CD4-positive, alpha-beta T cell treated with Interleukin-21 for 1 hour (primary cell): Measurements from ENCODE around the gene PRIM2.
"Not testable (repeated sequence)": the region's sequence is repeated elsewhere in the genome, so short reads cannot be mapped to it uniquely, and the experiment has no call there.

ENCODE experiments used
- DNase-seq: peaks from one replicate; pipeline ENCODE4 v3.0.0-alpha.2; 2020

The PRIM2 gene

GRCh38 chr6:57317060-57317943, at the start of gene PRIM2:
Gene PRIM2, plus strand, starts transcription at chr6:57317630. Its CDS starts 816 bp downstream, at chr6:57318446.
- DNase-seq, result peak; percentile 83

GRCh38 chr6:57268294-57268640, 49.2 kb upstream of the PRIM2 start:
- no peak for DNase-seq

GRCh38 chr6:57274113-57274824, 43.2 kb upstream of the PRIM2 start:
- DNase-seq, result not testable (repeated sequence)

GRCh38 chr6:57275384-57275783, 42.0 kb upstream of the PRIM2 start:
- DNase-seq, result no peak

GRCh38 chr6:57276946-57277345, 40.5 kb upstream of the PRIM2 start:
- DNase-seq, result no peak

GRCh38 chr6:57278570-57278969, 38.9 kb upstream of the PRIM2 start:
- DNase-seq, result no peak

GRCh38 chr6:57279013-57279412, 38.4 kb upstream of the PRIM2 start:
- DNase-seq, result no peak

GRCh38 chr6:57283106-57283505, 34.3 kb upstream of the PRIM2 start:
- DNase-seq, result no peak

GRCh38 chr6:57283911-57284455, 33.4 kb upstream of the PRIM2 start:
- DNase-seq, result no peak

GRCh38 chr6:57288136-57288535, 29.3 kb upstream of the PRIM2 start:
- not testable (repeated sequence) for DNase-seq

GRCh38 chr6:57293472-57293871, 24.0 kb upstream of the PRIM2 start:
- not testable (repeated sequence) for DNase-seq

GRCh38 chr6:57294862-57295445, 22.5 kb upstream of the PRIM2 start:
- no peak for DNase-seq

- DNase-seq, result no peak
These were observed 19.9 kb upstream of the PRIM2 start for GRCh38 chr6:57297505-57297904.

- DNase-seq, result no peak
These were observed 18.7 kb upstream of the PRIM2 start for GRCh38 chr6:57298741-57299140.

- DNase-seq, result no peak
These were observed 15.7 kb upstream of the PRIM2 start for GRCh38 chr6:57301757-57302156.

- no peak for DNase-seq
These were observed 15.0 kb upstream of the PRIM2 start for GRCh38 chr6:57302477-57302876.

GRCh38 chr6:57303931-57304681, 13.3 kb upstream of the PRIM2 start:
- no peak for DNase-seq

GRCh38 chr6:57305107-57305506, 12.3 kb upstream of the PRIM2 start:
- DNase-seq, result no peak

GRCh38 chr6:57305761-57306160, 11.7 kb upstream of the PRIM2 start:
- no peak for DNase-seq

- DNase-seq, result no peak
These were observed 11.2 kb upstream of the PRIM2 start for GRCh38 chr6:57306273-57306672.

GRCh38 chr6:57307850-57308249, 9.6 kb upstream of the PRIM2 start:
- DNase-seq, result no peak

GRCh38 chr6:57308755-57309154, 8.7 kb upstream of the PRIM2 start:
- not testable (repeated sequence) for DNase-seq
